ENCODE measurements around the gene CDHR5. TPM values are rescaled to one million over a fixed set of nuclear protein-coding genes. Genes with fewer than 3 reads are reported as not detected.

The CDHR5 gene
- total and polyA plus RNA-seq, 2 of the 4 experiments (the other 2 are of a cell fraction) = not detected

GRCh38 chr11:615504-616319 is 9.0 kb downstream of the CDHR5 start, which contains the start of gene IRF7:
TSS of gene IRF7 (minus strand) at chr11:615950. CDS start at chr11:615364, 586 bp downstream.
- ChIA-PET CTCF (no interaction called here), POLR2A (ENCODE audit: unreplicated experiment) (no interaction called here)
- intact Hi-C loops (cut with micrococcal nuclease) = no loop called here
- Histone ChIP-seq H2BK5ac (ENCODE audit: low read depth, low read length, poor library complexity, severe bottlenecking) (peak within 1 kb of the TSS; percentile 85), H3K4me2 (ENCODE audit: low read depth, low read length) (peak within 1 kb of the TSS; percentile 96), H3K27ac (ENCODE audit: insufficient read depth, low read length) (peak within 1 kb of the TSS; percentile 96), H2BK15ac (ENCODE audit: low read depth, low read length) (no peak within 1 kb of the TSS), H3K79me1 (ENCODE audit: low read depth in 1 of 2, low read length in 2 of 2) (peaks cover 2 to 39% of the 10 kb centered on the region in 2 experiments; a peak in 3 of 4 replicates), H3K18ac (ENCODE audit: low read depth, low read length) (peak within 1 kb of the TSS; percentile 66; the same call in 1 of the 2 replicates), H3K4me3 (ENCODE audit: insufficient read depth, low read depth, low read length) (peak within 1 kb of the TSS; percentile 91), H2BK120ac (ENCODE audit: low read depth, low read length) (no peak within 1 kb of the TSS), H3K56ac (ENCODE audit: extremely low read depth, insufficient read depth, low read length) (no peak within 1 kb of the TSS), H4K91ac (ENCODE audit: insufficient read depth, low read depth, low read length) (peak within 1 kb of the TSS; percentile 74), H2AFZ (replicated peaks; ENCODE audit: low read length, poor library complexity) (peak within 1 kb of the TSS; percentile 93), H3K9me1 (ENCODE audit: insufficient read depth, low read length) (no peaks in the 10 kb centered on the region), H4K20me1 (ENCODE audit: insufficient read depth, low read length) (peaks cover 36% of the 10 kb centered on the region), H3K4ac (ENCODE audit: low read depth, low read length) (peak within 1 kb of the TSS; percentile 95), H3K4me1 (ENCODE audit: control insufficient read depth, insufficient read depth, low read length) (peaks cover 4% of the 10 kb centered on the region; the same call in 1 of the 2 replicates), H4K8ac (ENCODE audit: low read depth in 2 of 2, low read length in 2 of 2) (peak within 1 kb of the TSS; percentile 43 to 74; a peak in 2 of 4 replicates), H3K9me3 (ENCODE audit: control insufficient read depth, insufficient read depth, low read length) (no peaks in the 10 kb centered on the region), H3K9ac (ENCODE audit: low read depth, low read length) (peak within 1 kb of the TSS; percentile 92), H3K14ac (replicated peaks; ENCODE audit: low read depth, low read length) (peak within 1 kb of the TSS; percentile 77; the same call in 1 of the 2 replicates), H3K27me3 (ENCODE audit: control insufficient read depth, insufficient read depth, low read length) (no peaks in the 10 kb centered on the region), H3K23ac (ENCODE audit: low read depth, low read length) (peak within 1 kb of the TSS; percentile 41; the same call in 1 of the 2 replicates), H2AK5ac (ENCODE audit: low read depth, low read length) (peak within 1 kb of the TSS; percentile 92), H3K36me3 (ENCODE audit: control insufficient read depth, insufficient read depth, low read length) (peaks cover 33% of the 10 kb centered on the region), H2AK9ac (replicated peaks; ENCODE audit: low read depth, low read length, poor library complexity) (peak within 1 kb of the TSS; percentile 98), H4K5ac (ENCODE audit: low read depth, low read length) (peak within 1 kb of the TSS; percentile 75), H2BK20ac (ENCODE audit: low read depth, low read length) (no peak within 1 kb of the TSS)
- WGBS, 2 experiments (ENCODE audit: extremely low coverage in 2 of 2, insufficient read length in 1 of 2) = 7% methylated on average over 18 of the region's 66 CpGs; no CpG with 5 or more reads in 1 of the 2 experiments
- in situ Hi-C loops (cut with MboI; ENCODE audit: low sequenced_read_pairs) = no loop called here
- ATAC-seq (ENCODE audit: low read depth) = peak; percentile 96
- peak; percentile 80 for DNase-seq
- no TSS peak for BruUV-seq (replicated peaks)
- dilution Hi-C loops (cut with HindIII; ENCODE audit: low sequenced_read_pairs, unreplicated experiment) = no loop called here
- TF ChIP-seq BHLHE40 (IDR thresholded peaks at IDR 0.05; ENCODE audit: low read depth, low read length) (no peak), POLR2A (IDR thresholded peaks at IDR 0.05; ENCODE audit: low read depth, low read length) (peak; percentile 82), MXI1 (IDR thresholded peaks at IDR 0.05; ENCODE audit: borderline replicate concordance, low read depth, low read length) (no peak), MAFK (IDR thresholded peaks at IDR 0.05; ENCODE audit: low read depth, low read length) (no peak), ELK1 (IDR thresholded peaks at IDR 0.05; ENCODE audit: borderline replicate concordance, low read depth, low read length) (no peak), FOS (IDR thresholded peaks at IDR 0.05; ENCODE audit: low read depth, low read length) (no peak), USF2 (IDR thresholded peaks at IDR 0.05; ENCODE audit: low read depth, low read length) (no peak), CHD1 (IDR thresholded peaks at IDR 0.05; ENCODE audit: low read depth, low read length) (no peak), SMC3 (IDR thresholded peaks at IDR 0.05; ENCODE audit: low read depth, low read length) (no peak), RCOR1 (IDR thresholded peaks at IDR 0.05; ENCODE audit: insufficient replicate concordance, low read length) (no peak), MAZ (IDR thresholded peaks at IDR 0.05; ENCODE audit: borderline replicate concordance, low read depth, low read length) (peak; percentile 52; the same call in 1 of the 2 replicates), RAD21 (IDR thresholded peaks at IDR 0.05; ENCODE audit: low read length) (no peak), NFE2L2 (IDR thresholded peaks at IDR 0.05; ENCODE audit: low read depth, low read length) (no peak), RFX5 (IDR thresholded peaks at IDR 0.05; ENCODE audit: low read depth, low read length) (no peak)

Data from IMR-90 (cell line).